Activated T-cell treated with anti-CD3 and anti-CD28 coated beads, Interleukin-2, amount 50 U/mL, for 72 hours (primary cell): Measurements from ENCODE around the gene WNT9A. TPM values are rescaled to one million over a fixed set of nuclear protein-coding genes. Genes with fewer than 3 reads are reported as not detected.
A peak's percentile ranks its signal among the peaks of the same experiment; 100 is the strongest.
"Not testable (repeated sequence)": the region's sequence is repeated elsewhere in the genome, so short reads cannot be mapped to it uniquely, and the experiment has no call there.

Source experiments
- ATAC-seq, 2 donors: fragments of 150-1000 bp; cut with Tn5 transposase; replicated peaks in 1 of 2; 2 replicates each; pipeline ENCODE4 v1.10.0; 2021; ENCODE audit warnings: moderate library complexity in 2 of 2, mild to moderate bottlenecking in 1 of 2
- DNase-seq, 2 donors: peaks; one replicate each; pipeline ENCODE4 v3.0.0; 2021 to 2022; ENCODE audit warnings: mixed read lengths in 1 of 2
- H3K27ac Mint-ChIP-seq: one replicate; pipeline ENCODE4 v1.8.0; 2022; ENCODE audit warnings: mild to moderate bottlenecking, moderate library complexity, mixed read lengths
- H3K27me3 Mint-ChIP-seq: one replicate; pipeline ENCODE4 v1.8.0; 2022; ENCODE audit warnings: low read depth, mixed read lengths
- H3K36me3 Mint-ChIP-seq, 2 donors: one replicate each; pipeline ENCODE4 v1.8.0; 2022; ENCODE audit warnings: mixed read lengths in 2 of 2, mild to moderate bottlenecking in 1 of 2; ENCODE audit not compliant: insufficient read depth in 2 of 2
- H3K4me1 Mint-ChIP-seq: one replicate; pipeline ENCODE4 v1.8.0; 2022; ENCODE audit warnings: low read depth, mixed read lengths
- H3K4me3 Mint-ChIP-seq, 2 donors: one replicate each; pipeline ENCODE4 v1.8.0; 2022; ENCODE audit warnings: mild to moderate bottlenecking in 2 of 2, mixed read lengths in 2 of 2, moderate library complexity in 2 of 2
- H3K9me3 Mint-ChIP-seq, 2 donors: one replicate each; pipeline ENCODE4 v1.8.0; 2022; ENCODE audit warnings: mixed read lengths in 2 of 2
- total RNA-seq, 2 donors: library from RNA; stranded (reverse); gene quantifications; one replicate each; pipeline ENCODE4 v1.2.3, GENCODE V29; 2022

Gene WNT9A
- total RNA-seq, 2 donors from 2014 or later, result 0.28 TPM; not detected in 1

- ATAC-seq (no peak), DNase-seq (no peak)
- no peaks in the 10 kb centered on the region for H3K27me3 Mint-ChIP-seq
- H3K9me3 Mint-ChIP-seq, result no peaks in the 10 kb centered on the region
- H3K36me3 Mint-ChIP-seq, result no peaks in the 10 kb centered on the region
- H3K27ac Mint-ChIP-seq, result no peak overlapping the region
- peaks cover 12% of the 10 kb centered on the region for H3K4me1 Mint-ChIP-seq
- H3K4me3 Mint-ChIP-seq, result peak overlapping the region; percentile 55 to 66
These were observed 59.9 kb downstream of the WNT9A start for GRCh38 chr1:227887697-227888403.

DNA sequence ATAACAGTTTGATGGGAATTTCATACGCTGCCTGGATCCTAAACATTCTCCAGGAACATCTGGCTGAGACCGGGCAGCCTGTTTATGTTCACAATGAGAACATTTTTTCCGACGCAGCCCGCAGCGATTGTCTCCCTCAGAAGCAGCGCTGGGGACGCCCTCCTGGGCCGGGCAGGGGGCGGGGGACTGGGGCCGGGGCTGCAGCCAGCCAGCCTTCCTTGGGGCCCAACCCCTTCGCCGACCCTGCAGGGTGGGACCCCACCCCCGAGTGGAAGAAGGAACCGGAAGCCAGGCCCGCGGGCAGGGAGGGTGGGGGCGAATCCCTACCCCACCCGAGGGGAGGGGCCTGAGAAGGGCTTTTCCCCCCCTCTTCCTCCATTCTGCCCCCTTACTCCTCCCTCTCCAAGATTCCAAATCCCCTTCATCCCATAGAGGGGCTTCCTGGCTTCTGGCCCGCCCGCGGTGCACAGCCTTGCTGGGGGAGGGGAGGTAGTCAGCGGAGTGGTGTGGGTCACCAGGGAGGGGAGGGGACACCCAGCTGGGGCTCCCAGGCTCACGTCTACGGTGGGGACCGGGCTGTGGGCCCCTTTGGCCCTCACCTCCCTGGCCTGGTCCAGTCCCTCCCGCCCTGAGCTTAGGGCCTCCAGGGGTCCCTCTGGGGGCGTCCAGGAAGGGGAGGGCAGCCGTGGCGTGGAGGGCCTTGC, 60.6 kb downstream of the WNT9A start:
- Mint-ChIP-seq H3K9me3 (no peaks in the 10 kb centered on the region), H3K4me3 (peak overlapping the region in 1 of 2 donors; percentile 47), H3K27ac (no peak overlapping the region), H3K4me1 (peaks cover 12% of the 10 kb centered on the region), H3K36me3 (no peaks in the 10 kb centered on the region), H3K27me3 (no peaks in the 10 kb centered on the region)
- ATAC-seq (peak; percentile 21 to 38), DNase-seq (peak; percentile 15 to 22)

GRCh38 chr1:227886503-227886961, 61.2 kb downstream of the WNT9A start:
- Mint-ChIP-seq H3K4me3 (peak overlapping the region in 1 of 2 donors; percentile 32), H3K4me1 (peaks cover 12% of the 10 kb centered on the region), H3K9me3 (no peaks in the 10 kb centered on the region), H3K36me3 (no peaks in the 10 kb centered on the region), H3K27ac (no peak overlapping the region), H3K27me3 (no peaks in the 10 kb centered on the region)
- DNase-seq (no peak), ATAC-seq (no peak)

DNA sequence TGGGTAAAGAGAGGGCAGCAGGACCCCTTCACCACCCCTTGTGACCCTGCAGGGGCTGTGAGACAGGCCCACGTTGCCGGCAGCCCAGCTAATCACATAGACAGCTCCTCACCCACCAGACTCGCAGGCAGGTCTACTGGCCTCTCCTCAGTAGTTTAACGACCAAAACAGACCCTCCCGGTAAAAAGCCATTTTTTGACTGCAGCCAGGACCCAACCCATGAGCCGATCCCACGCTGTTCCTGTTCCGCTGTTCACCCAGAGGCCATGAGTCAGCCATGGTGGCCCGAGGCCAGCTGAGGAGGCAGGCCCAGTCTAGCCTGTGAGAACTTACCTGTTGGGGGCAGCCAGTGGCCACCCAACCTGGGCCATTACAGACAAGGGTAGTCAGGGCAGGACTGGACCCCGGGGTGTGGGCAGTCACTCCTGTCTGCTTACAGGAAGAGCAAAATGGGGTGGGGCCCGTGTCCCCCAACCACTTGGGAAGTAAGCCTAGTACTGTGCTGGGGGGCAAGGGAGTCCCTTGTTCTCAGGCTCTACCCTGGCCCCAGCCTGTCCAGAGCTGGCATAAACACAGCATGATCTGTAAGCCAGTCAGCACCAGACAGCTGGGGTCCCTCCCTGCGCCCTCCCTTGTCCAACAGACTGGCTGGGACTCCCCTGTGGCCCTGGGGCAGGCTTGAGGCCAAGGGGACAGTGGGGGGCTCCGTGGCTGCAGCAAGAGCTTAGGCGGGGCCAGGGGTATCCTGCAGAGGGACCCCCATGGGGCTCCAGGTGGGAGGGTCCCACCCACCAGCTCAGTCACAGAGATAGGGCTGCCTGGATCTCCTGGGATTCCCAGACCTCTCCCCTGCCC, 61.9 kb downstream of the WNT9A start:
- DNase-seq (no peak), ATAC-seq (peak in 1 of 2 donors; percentile 27)
- H3K4me3 Mint-ChIP-seq, result peak overlapping the region in 1 of 2 donors; percentile 10
- H3K36me3 Mint-ChIP-seq, result no peaks in the 10 kb centered on the region
- H3K27ac Mint-ChIP-seq, result no peak overlapping the region
- H3K27me3 Mint-ChIP-seq, result no peaks in the 10 kb centered on the region
- no peaks in the 10 kb centered on the region for H3K9me3 Mint-ChIP-seq
- peaks cover 12% of the 10 kb centered on the region for H3K4me1 Mint-ChIP-seq

DNA sequence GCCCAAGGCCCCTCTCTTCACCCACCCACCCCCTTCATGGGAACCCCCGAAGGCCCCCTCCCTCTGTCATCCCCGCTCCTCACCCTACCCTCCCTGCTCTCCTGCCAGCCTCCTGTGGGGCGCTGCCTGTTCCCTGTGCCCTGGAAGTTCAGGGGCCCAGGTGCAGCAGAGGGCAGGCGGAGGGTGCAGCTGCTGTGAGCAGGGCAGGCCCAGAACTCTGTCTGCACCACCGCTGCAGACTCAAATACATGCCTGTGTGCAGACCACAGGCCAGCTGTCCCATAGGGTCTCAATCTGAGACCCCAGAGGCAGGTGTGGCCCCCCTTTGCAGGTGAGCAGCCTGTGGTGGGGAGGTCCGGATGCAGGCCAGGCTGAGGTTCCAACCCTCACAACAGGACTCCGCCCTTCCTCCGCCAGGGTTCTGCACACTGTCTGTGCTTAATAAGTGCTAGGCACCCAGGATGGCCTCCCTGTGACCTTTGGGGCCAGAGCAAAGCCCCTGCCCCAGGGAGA, 62.5 kb downstream of the WNT9A start:
- Mint-ChIP-seq H3K27ac (no peak overlapping the region), H3K27me3 (no peaks in the 10 kb centered on the region), H3K4me3 (peak overlapping the region in 1 of 2 donors; percentile 10), H3K4me1 (peaks cover 12% of the 10 kb centered on the region), H3K9me3 (no peaks in the 10 kb centered on the region), H3K36me3 (no peaks in the 10 kb centered on the region)
- peak in 1 of 2 donors; percentile 43 for ATAC-seq
- DNase-seq, result no peak

DNA sequence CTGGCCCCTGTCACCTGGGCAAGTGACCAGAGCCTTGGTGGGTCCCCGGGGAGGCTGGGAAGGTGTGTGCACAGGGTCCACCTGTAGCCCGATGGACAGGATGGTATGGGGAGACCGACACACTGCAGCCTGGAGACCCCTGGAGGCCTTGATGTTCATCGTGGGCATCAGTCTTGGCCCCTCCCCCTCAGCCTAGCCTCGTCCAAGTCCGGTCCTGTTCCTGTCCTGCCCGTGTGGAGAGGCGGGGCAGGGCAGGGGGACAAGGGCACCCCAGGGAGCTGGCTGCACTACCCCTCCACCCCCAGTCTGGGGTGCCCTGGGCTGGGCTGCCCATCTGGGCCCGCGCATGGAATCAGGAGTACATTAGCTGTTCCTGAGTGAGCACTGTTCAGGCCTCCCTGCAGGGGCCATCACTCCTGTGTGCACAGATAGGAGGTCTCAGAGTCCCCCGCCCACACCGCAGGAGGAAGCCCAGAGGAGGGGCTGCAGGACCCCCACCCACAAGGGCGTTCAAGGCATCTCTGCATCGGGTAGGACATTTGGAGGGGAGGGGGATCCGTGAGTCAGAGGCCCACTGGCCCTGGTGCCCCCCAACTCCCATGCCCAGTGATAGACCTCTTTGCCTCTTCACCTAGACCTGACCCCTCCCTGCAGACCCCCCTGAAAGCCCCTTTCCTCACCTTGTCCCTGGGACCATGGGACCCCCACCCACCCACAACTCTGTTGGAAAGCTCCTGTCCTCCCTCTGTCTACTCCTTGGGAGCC, 63.2 kb downstream of the WNT9A start:
- Mint-ChIP-seq H3K27ac (no peak overlapping the region), H3K4me1 (peaks cover 12% of the 10 kb centered on the region), H3K4me3 (no peak overlapping the region), H3K36me3 (no peaks in the 10 kb centered on the region), H3K9me3 (no peaks in the 10 kb centered on the region), H3K27me3 (no peaks in the 10 kb centered on the region)
- ATAC-seq (no peak), DNase-seq (no peak)

DNA sequence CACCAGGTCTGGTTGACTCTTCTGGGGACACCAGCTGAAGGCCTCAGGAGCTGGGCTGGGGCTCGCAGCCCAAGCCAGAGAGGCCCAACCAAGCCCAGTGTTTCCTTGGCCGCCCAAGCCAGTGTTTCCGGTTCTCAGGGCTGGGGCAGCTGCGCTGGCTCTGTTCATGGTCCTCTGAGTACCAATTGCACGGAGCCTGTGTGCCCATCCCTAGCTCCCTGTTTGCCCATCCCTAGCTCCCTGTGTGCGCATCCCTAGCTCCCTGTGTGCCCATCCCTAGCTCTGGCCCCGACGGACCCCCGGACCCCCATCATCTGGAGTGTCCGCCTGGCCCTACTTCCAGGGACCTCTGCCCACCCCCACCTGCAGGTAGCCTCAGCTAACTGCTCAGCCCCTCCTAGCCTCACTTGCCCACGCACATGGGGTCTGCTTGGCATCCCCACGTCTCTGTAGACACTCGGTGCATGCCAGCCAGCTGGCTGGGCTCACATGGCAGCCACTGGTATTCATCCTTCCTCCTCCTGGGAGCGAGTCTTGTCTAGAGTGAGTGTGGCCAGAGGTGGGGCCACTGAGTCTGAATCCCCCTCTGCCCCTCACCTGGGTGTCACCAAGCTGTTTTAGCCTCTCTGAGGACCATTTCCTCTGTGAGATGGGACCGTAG, 64.0 kb downstream of the WNT9A start:
- Mint-ChIP-seq H3K27me3 (no peaks in the 10 kb centered on the region), H3K9me3 (no peaks in the 10 kb centered on the region), H3K36me3 (no peaks in the 10 kb centered on the region), H3K4me3 (no peak overlapping the region), H3K4me1 (peaks cover 12% of the 10 kb centered on the region), H3K27ac (no peak overlapping the region)
- ATAC-seq (no peak), DNase-seq (no peak)

- H3K4me1 Mint-ChIP-seq, result peaks cover 11% of the 10 kb centered on the region
- no peak overlapping the region for H3K27ac Mint-ChIP-seq
- no peak for DNase-seq
- H3K27me3 Mint-ChIP-seq, result no peaks in the 10 kb centered on the region
- H3K36me3 Mint-ChIP-seq, result no peaks in the 10 kb centered on the region
- no peak for ATAC-seq
- no peaks in the 10 kb centered on the region for H3K9me3 Mint-ChIP-seq
- H3K4me3 Mint-ChIP-seq, result no peak overlapping the region
These were observed 64.6 kb downstream of the WNT9A start for GRCh38 chr1:227883073-227883520.

GRCh38 chr1:227880342-227880924, 67.3 kb downstream of the WNT9A start:
- Mint-ChIP-seq H3K27ac (no peak overlapping the region), H3K9me3 (peaks cover 1 to 2% of the 10 kb centered on the region in 2 donors), H3K4me1 (peaks cover 2% of the 10 kb centered on the region), H3K27me3 (no peaks in the 10 kb centered on the region), H3K36me3 (peaks cover 0 to 2% of the 10 kb centered on the region in 2 donors), H3K4me3 (no peak overlapping the region)
- ATAC-seq (no peak), DNase-seq (no peak)

DNA sequence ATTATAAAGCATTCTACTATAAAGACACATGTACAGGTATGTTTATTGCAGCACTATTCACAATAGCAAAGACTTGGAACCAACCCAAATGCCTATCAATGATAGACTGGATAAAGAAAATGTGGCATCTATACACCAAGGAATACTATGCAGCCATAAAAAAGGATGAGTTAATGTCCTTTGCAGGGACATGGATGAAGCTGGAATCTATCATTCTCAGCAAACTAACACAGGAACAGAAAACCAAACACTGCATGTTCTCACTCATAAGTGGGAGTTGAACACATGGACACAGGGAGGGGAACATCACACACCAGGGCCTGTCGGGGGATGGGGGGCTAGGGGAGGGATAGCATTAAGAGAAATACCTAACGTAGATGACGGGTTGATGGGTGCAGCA, 69.9 kb downstream of the WNT9A start:
- not testable (repeated sequence) for H3K27me3 Mint-ChIP-seq, H3K4me1 Mint-ChIP-seq, DNase-seq, ATAC-seq, H3K27ac Mint-ChIP-seq, H3K36me3 Mint-ChIP-seq, H3K4me3 Mint-ChIP-seq, H3K9me3 Mint-ChIP-seq

GRCh38 chr1:227871892-227872291, 75.8 kb downstream of the WNT9A start:
- not testable (repeated sequence) for DNase-seq, H3K9me3 Mint-ChIP-seq, H3K4me3 Mint-ChIP-seq, H3K36me3 Mint-ChIP-seq, H3K27me3 Mint-ChIP-seq, H3K27ac Mint-ChIP-seq, ATAC-seq
- peaks cover 21% of the 10 kb centered on the region for H3K4me1 Mint-ChIP-seq
